ENCODE data around the gene ZNF827. TPM values are rescaled to one million over a fixed set of nuclear protein-coding genes. Genes with fewer than 3 reads are reported as not detected.

The ZNF827 gene
- 10 to 100 TPM; 10.3 to 37.1 TPM for total RNA-seq

GRCh38 chr4:145938618-145939440 lies at the start of gene ZNF827:
Gene ZNF827 (minus strand): TSS chr4:145938823. CDS start chr4:145938407, 416 bp downstream.
- Mint-ChIP-seq H3K9me3 (no peaks in the 10 kb centered on the region), H3K27me3 (no peaks in the 10 kb centered on the region)

GRCh38 chr4:145984563-145984962 lies 45.9 kb upstream of the ZNF827 start:
- no peaks in the 10 kb centered on the region for H3K9me3 Mint-ChIP-seq
- no peak overlapping the region for H3K27ac Mint-ChIP-seq

More at GRCh38 chr4:145938618-145939440, at the start of gene ZNF827:
- Mint-ChIP-seq H3K4me3 (peak within 1 kb of the TSS; percentile 91), H3K36me3 (ENCODE audit: low read depth) (peaks cover 29% of the 10 kb centered on the region), H3K4me1 (peaks cover 24% of the 10 kb centered on the region), H3K27ac (peak within 1 kb of the TSS; percentile 90)
- ATAC-seq (replicated peaks), result peak; percentile 60

GRCh38 chr4:145982791-145983190 lies 44.2 kb upstream of the ZNF827 start:
- Mint-ChIP-seq H3K4me3 (no peak overlapping the region), H3K36me3 (ENCODE audit: low read depth) (no peaks in the 10 kb centered on the region)

More at GRCh38 chr4:145984563-145984962, 45.9 kb upstream of the ZNF827 start:
- Mint-ChIP-seq H3K4me3 (no peak overlapping the region), H3K36me3 (ENCODE audit: low read depth) (no peaks in the 10 kb centered on the region), H3K27me3 (peaks cover 3% of the 10 kb centered on the region), H3K4me1 (no peaks in the 10 kb centered on the region)
- no peak for ATAC-seq (replicated peaks)

GRCh38 chr4:145979160-145979559 lies 40.5 kb upstream of the ZNF827 start:
- no peak for ATAC-seq (replicated peaks)
- Mint-ChIP-seq H3K27me3 (no peaks in the 10 kb centered on the region), H3K4me1 (no peaks in the 10 kb centered on the region), H3K27ac (no peak overlapping the region), H3K9me3 (no peaks in the 10 kb centered on the region), H3K36me3 (ENCODE audit: low read depth) (no peaks in the 10 kb centered on the region), H3K4me3 (no peak overlapping the region)

More at GRCh38 chr4:145982791-145983190, 44.2 kb upstream of the ZNF827 start:
- no peak for ATAC-seq (replicated peaks)
- Mint-ChIP-seq H3K9me3 (no peaks in the 10 kb centered on the region), H3K27me3 (no peaks in the 10 kb centered on the region), H3K27ac (no peak overlapping the region), H3K4me1 (no peaks in the 10 kb centered on the region)

GRCh38 chr4:145976680-145977079 lies 38.1 kb upstream of the ZNF827 start:
- Mint-ChIP-seq H3K36me3 (ENCODE audit: low read depth) (no peaks in the 10 kb centered on the region), H3K9me3 (no peaks in the 10 kb centered on the region), H3K27ac (no peak overlapping the region), H3K27me3 (peaks cover 8% of the 10 kb centered on the region), H3K4me3 (no peak overlapping the region), H3K4me1 (no peaks in the 10 kb centered on the region)
- no peak for ATAC-seq (replicated peaks)

- ATAC-seq (replicated peaks), result no peak
- Mint-ChIP-seq H3K4me3 (no peak overlapping the region), H3K27ac (no peak overlapping the region), H3K36me3 (ENCODE audit: low read depth) (no peaks in the 10 kb centered on the region), H3K9me3 (no peaks in the 10 kb centered on the region), H3K27me3 (peaks cover 15% of the 10 kb centered on the region), H3K4me1 (no peaks in the 10 kb centered on the region)
Observed at GRCh38 chr4:145960012-145960411, 21.4 kb upstream of the ZNF827 start.

- H3K27ac Mint-ChIP-seq, result no peak overlapping the region
- ATAC-seq (replicated peaks), result no peak
- no peaks in the 10 kb centered on the region for H3K36me3 Mint-ChIP-seq (ENCODE audit: low read depth)
- H3K9me3 Mint-ChIP-seq, result no peaks in the 10 kb centered on the region
- H3K4me3 Mint-ChIP-seq, result no peak overlapping the region
- H3K27me3 Mint-ChIP-seq, result peaks cover 13% of the 10 kb centered on the region
- no peaks in the 10 kb centered on the region for H3K4me1 Mint-ChIP-seq
Observed at GRCh38 chr4:145957302-145957701, 18.7 kb upstream of the ZNF827 start.

GRCh38 chr4:145956288-145956890 lies 17.8 kb upstream of the ZNF827 start:
- Mint-ChIP-seq H3K4me1 (no peaks in the 10 kb centered on the region), H3K27ac (no peak overlapping the region), H3K36me3 (ENCODE audit: low read depth) (no peaks in the 10 kb centered on the region), H3K9me3 (no peaks in the 10 kb centered on the region), H3K27me3 (peaks cover 13% of the 10 kb centered on the region), H3K4me3 (no peak overlapping the region)
- peak; percentile 46 for ATAC-seq (replicated peaks)

GRCh38 chr4:145954924-145955339 lies 16.3 kb upstream of the ZNF827 start:
- no peak overlapping the region for H3K27ac Mint-ChIP-seq
- ATAC-seq (replicated peaks), result no peak
- H3K4me3 Mint-ChIP-seq, result no peak overlapping the region
- H3K9me3 Mint-ChIP-seq, result no peaks in the 10 kb centered on the region
- no peaks in the 10 kb centered on the region for H3K4me1 Mint-ChIP-seq
- H3K27me3 Mint-ChIP-seq, result peaks cover 13% of the 10 kb centered on the region
- no peaks in the 10 kb centered on the region for H3K36me3 Mint-ChIP-seq (ENCODE audit: low read depth)

- Mint-ChIP-seq H3K9me3 (no peaks in the 10 kb centered on the region), H3K27ac (no peak overlapping the region), H3K36me3 (ENCODE audit: low read depth) (no peaks in the 10 kb centered on the region), H3K4me3 (no peak overlapping the region), H3K4me1 (no peaks in the 10 kb centered on the region), H3K27me3 (peaks cover 18% of the 10 kb centered on the region)
- no peak for ATAC-seq (replicated peaks)
Observed at GRCh38 chr4:145951931-145952330, 13.3 kb upstream of the ZNF827 start.

GRCh38 chr4:145945431-145946155 lies 7.0 kb upstream of the ZNF827 start:
- no peak overlapping the region for H3K4me3 Mint-ChIP-seq
- H3K36me3 Mint-ChIP-seq (ENCODE audit: low read depth), result no peaks in the 10 kb centered on the region
- H3K27ac Mint-ChIP-seq, result no peak overlapping the region
- peaks cover 17% of the 10 kb centered on the region for H3K27me3 Mint-ChIP-seq
- no peaks in the 10 kb centered on the region for H3K9me3 Mint-ChIP-seq
- no peak for ATAC-seq (replicated peaks)
- no peaks in the 10 kb centered on the region for H3K4me1 Mint-ChIP-seq

- Mint-ChIP-seq H3K9me3 (no peaks in the 10 kb centered on the region), H3K4me1 (no peaks in the 10 kb centered on the region), H3K27me3 (peaks cover 14% of the 10 kb centered on the region), H3K36me3 (ENCODE audit: low read depth) (no peaks in the 10 kb centered on the region), H3K4me3 (no peak overlapping the region), H3K27ac (no peak overlapping the region)
- ATAC-seq (replicated peaks), result no peak
Observed at GRCh38 chr4:145944886-145945285, 6.3 kb upstream of the ZNF827 start.

GRCh38 chr4:145939856-145940255 lies 1.2 kb upstream of the ZNF827 start:
- Mint-ChIP-seq H3K4me1 (peaks cover 23% of the 10 kb centered on the region), H3K4me3 (peak overlapping the region; percentile 91), H3K9me3 (no peaks in the 10 kb centered on the region), H3K27ac (peak overlapping the region; percentile 90), H3K27me3 (no peaks in the 10 kb centered on the region), H3K36me3 (ENCODE audit: low read depth) (peaks cover 26% of the 10 kb centered on the region)
- peak; percentile 7 for ATAC-seq (replicated peaks)

GRCh38 chr4:145939441-145939750 lies 773 bp upstream of the ZNF827 start:
- Mint-ChIP-seq H3K4me3 (peak overlapping the region; percentile 91), H3K27me3 (no peaks in the 10 kb centered on the region), H3K4me1 (peaks cover 24% of the 10 kb centered on the region), H3K27ac (peak overlapping the region; percentile 90), H3K36me3 (ENCODE audit: low read depth) (peaks cover 27% of the 10 kb centered on the region), H3K9me3 (no peaks in the 10 kb centered on the region)
- ATAC-seq (replicated peaks), result no peak
